Inflammatory macrophage (primary cell): Measurements from ENCODE around the gene C22orf15.

Experiments
- DNase-seq, 2 donors: peaks; one replicate each; pipeline ENCODE4 v3.0.0-alpha.2; 2020 to 2022

The C22orf15 gene

DNA sequence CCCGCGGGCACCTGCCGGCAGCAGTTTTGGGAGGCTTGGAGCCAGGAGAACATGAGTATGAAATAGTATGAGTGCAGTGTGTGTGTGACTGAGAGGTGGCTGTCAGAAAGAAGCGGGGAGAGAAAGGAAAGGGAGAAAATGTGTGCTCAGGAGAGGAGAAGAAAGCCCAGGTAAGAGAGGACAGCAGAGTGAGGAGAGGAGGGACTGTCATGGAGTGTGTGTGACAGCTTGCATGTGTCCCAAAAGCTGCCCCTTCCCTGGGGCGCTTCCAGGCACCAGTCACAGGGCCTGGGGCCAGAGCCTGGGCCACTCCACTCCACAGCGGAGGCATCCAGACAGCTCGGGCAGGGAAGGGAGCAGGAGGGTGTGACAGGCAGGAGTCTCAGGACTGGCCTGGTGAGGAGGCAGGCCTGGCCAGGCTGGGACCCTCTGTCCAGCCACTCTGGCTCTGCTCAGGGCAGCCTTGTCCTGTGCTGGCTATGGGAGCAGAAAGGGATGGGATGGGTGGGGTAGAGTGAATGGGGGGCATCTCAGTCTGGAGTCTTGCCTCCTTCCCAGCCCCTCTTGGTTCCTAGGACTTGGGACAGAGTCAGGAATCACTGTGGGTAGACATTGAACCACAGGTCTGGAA lies 10.8 kb downstream of the C22orf15 start:
- DNase-seq = no peak

DNA sequence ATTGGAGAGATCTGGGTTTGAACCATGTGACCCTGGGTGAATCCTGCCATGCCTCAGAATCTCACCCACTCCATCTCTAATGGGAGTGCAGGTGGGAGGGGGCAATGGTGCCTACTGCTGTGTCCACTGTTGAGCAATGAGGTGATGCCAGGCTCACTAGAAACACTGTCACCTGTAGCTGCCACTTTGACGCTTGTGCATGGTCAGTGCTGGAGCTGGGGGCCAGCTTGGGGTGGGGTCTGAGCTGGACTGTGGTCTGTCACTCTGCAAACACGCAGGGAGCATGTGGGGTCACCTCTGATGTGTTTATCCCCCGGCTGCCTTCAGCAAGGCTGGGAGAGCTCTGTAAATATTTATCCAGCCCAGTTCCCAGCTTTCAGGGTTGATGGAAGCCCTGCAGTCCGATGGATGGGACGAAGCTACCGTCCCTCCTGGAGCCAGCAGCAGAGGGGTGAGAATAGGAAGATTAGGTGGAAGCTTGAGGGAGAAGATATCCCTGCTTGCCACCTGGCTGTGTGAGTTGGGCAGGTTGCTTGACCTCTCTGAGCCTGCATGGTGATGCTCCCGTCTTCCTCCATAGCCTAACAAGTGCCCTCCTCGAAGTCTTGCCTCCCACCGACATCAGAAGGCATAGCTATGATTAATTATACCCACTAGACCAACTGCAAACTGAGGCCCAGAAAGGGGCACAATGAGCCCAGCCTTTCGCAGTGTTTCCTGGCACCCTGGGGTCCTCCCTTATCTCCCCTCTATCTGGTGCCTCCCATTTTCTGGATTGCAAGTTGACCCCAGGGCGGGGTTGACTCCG lies 11.5 kb downstream of the C22orf15 start:
- DNase-seq = no peak

DNA sequence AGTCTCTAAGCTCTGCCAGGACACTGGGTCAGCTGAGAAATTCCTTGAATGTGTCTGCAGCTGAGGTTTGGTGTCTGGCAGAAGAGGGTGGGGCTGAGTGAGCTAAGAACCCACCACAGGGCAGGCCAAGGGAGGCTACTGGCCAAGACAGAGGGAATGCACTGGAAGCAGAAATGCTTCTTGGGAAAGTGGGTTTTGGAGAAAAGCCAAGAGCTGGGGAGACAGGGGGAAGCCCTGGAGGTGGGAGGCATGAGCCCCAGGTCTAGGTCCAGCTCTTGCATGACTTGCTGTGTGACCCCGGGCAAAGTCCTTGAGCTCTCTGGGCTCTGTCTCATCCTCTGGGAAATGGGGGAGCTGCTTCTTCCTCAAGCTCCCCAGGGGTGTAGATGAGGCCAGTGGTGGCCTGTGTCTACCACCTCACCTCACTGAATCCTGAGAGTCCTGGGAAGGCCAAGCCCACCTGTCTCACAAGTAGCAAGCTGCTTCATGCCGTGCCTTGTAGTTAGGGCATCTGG lies 12.2 kb downstream of the C22orf15 start:
- no peak for DNase-seq

DNA sequence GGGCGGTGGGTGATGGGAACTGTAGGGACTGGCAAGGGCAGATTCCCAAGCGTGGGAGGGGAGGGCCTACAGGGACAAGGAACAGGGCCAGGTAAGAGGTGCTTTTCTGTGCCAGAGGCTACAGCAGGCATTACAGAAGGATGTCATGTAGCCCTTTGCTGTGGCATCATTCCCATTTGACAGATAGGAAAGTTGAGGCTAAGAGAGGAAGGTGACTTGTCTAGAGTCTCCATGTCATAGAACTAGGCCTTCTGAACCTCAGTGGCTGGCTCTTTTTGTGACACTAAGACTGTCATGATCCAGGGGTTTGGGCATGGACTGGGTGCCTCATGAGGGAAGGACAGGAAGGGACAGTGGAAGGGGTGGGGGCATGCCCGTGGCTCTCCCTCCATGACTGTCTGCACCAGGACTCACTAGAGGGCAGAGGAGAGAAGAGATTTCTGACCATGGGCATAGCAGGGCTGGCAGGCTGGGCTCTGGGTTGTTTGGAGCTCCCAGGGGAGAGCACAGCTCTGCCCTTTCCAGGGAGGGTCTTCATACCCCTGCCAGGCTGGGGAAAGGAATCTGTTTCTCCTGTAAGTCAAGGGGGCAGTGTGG lies 13.1 kb downstream of the C22orf15 start:
- DNase-seq = no peak

DNA sequence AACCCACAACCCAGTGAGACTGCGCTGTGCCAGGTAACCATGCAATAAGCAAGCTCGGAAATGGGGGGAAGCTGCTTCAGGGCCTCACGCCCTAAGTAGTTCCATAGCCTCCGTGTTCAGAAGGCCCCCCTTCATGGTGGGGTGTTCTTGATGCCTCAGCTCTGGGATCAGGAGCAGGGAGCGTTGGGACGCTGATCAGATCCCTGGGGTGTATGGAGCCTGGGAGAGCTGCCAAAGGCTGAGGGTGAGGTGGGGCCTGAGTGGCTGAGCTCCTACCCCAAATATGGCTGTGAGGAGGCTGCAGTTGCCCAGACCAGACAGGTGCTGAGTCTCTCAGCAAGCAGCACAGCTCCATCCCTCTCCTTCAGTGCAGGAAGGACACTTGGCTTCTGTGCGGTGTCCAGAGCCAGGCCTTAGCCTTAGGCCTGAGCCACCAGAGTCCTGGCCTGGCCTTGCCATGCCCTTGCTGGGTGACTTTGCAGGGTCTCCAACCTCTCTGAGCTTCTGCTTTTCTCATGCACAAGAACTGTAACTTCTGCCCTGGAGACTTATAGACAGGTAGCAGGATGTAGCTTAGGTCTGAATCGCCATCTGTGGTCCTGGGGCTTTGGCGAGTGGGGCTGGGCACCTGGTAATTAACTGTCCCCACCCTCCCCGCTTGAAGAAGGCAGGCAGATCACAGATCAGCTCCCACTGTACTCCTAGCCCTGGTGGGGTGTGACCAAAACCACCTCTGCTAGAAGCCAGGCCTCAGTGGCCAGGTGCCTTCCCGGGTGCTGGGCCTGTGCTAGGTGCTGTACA lies 15.2 kb downstream of the C22orf15 start:
- no peak for DNase-seq

DNA sequence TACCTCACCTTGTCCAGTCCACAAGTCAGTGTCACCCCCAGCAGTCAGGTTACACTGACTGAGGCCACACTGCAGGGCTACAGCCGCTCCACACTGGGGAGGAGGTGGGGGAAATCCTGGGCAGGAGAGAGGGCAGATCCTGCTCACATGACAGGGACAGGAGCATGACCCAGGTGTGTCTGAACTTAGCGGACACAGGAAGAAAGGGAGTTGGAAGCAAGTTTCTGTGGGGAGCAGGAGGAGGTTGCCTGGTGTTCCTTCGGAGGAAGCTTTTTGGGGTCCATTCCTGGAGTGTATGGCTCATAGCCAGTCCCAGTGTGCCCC lies 15.7 kb downstream of the C22orf15 start:
- no peak for DNase-seq

DNA sequence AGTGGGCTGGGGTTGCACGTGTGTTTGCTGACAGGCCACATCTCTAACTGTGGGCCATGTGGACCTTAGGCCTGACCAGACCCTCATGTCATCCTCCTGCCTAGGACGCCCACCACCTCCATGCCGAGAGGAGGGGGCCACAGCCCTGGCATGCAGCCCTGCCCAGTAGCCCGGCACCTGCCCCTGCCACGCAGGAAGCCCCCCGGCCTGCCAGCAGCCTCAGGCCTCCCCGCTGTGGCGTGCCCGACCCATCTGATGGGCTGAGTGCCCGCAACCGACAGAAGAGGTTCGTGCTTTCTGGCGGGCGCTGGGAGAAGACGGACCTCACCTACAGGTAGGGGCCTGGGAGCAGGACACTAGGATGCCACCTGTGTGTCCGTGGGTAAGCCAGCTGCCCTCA lies 16.3 kb downstream of the C22orf15 start:
- DNase-seq = no peak

DNA sequence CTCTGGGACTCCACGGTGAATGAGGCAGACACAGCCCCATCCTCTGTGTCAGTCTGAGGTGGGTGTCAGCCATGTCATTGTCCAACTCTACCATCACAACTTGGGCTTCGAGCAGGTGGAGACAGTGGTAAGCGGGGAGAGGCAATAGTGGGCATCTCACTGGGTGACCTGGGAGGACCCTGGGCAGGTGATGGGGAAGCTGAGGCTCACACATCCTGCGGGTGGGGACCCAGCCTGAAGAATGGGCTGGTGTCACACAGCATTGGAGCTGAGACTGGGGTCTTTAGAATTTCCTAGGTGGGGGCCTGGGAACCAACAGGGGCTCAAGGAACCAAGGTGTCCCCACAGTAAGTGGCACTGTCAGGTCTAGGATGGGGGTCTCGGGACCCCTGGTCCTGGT lies 16.9 kb downstream of the C22orf15 start:
- DNase-seq = no peak

DNA sequence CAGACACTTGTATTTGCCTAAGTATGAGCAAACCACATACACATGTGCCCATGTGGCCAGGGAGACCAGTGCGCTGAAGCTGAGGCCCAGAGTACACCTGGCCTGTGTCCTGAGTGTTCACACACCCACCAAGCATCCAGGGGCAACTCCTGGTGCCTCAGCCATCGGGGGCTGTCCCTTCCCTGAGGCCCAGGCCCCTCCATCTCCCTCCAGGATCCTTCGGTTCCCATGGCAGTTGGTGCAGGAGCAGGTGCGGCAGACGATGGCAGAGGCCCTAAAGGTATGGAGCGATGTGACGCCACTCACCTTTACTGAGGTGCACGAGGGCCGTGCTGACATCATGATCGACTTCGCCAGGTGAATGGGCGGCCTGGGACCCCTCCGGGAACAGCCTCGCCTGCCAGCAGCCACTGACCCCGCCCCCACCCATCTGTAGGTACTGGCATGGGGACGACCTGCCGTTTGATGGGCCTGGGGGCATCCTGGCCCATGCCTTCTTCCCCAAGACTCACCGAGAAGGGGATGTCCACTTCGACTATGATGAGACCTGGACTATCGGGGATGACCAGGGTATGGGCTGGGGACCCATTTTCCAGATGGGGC lies 17.5 kb downstream of the C22orf15 start:
- DNase-seq = no peak

DNA sequence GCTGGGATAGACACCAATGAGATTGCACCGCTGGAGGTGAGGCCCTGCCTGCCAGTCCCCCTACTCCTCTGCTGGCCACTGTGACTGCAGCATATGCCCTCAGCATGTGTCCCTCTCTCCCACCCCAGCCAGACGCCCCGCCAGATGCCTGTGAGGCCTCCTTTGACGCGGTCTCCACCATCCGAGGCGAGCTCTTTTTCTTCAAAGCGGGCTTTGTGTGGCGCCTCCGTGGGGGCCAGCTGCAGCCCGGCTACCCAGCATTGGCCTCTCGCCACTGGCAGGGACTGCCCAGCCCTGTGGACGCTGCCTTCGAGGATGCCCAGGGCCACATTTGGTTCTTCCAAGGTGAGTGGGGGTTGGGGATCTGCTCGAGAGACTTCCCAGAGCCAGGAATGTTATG lies 18.3 kb downstream of the C22orf15 start:
- DNase-seq = no peak

DNA sequence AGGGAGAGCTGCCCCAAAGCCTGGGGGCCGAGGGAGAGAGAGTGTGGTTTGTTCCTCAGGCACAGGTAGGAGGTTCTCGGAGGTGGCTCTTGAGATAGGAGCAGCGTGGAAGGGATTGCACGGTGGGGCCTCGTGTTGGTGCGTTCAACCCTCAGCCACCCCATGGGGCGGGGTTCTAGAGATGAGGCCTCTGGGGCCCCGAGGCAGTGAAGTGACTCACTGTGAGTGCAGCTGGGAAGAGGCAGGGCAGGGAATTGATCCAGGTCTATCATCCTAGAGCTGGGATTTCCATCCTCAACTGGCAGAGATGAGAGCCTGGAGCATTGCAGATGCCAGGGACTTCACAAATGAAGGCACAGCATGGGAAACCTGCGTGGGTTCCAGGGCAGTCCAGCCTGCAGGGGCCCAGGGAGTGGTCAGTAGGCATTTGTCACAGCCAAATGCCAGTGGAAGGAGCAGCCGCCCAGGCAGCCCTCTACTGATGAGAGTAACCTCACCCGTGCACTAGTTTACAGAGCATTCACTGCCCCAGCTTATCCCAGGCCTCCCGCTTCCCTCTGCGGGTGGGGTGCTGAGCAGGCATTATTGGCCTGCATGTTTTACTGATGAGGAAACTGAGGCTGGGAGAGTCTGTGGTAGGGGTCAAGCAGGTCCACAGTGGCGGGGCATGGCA lies 18.9 kb downstream of the C22orf15 start:
- DNase-seq = no peak

DNA sequence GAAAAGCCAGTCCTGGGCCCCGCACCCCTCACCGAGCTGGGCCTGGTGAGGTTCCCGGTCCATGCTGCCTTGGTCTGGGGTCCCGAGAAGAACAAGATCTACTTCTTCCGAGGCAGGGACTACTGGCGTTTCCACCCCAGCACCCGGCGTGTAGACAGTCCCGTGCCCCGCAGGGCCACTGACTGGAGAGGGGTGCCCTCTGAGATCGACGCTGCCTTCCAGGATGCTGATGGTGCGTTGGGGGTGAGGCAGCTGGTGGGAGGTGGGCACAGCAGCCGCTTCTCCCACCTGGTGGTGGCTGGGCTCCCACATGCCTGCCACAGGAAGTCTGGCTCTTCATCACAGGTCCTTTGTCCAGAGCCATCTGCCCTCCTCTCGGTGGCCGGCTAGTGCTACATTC lies 19.5 kb downstream of the C22orf15 start:
- no peak for DNase-seq

DNA sequence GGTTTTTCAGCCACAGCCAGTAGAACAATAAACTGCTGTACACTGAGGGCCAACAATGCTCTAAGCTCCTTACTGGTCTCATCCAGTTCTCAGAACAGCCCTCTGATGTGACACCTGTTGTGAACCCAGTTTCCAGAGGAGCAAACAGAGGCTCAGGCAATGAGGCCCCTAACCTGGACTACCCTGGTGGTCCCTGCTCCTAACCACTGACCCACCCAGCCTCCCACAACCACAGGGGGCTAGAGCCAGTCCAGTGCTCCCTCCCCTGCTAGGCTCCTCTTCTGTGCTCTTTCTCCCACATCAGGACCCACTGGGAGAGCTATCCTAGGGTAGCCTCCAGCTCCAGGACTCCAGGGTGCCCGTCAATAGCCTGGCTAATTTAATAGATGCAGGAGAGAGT lies 19.9 kb downstream of the C22orf15 start:
- no peak for DNase-seq

DNA sequence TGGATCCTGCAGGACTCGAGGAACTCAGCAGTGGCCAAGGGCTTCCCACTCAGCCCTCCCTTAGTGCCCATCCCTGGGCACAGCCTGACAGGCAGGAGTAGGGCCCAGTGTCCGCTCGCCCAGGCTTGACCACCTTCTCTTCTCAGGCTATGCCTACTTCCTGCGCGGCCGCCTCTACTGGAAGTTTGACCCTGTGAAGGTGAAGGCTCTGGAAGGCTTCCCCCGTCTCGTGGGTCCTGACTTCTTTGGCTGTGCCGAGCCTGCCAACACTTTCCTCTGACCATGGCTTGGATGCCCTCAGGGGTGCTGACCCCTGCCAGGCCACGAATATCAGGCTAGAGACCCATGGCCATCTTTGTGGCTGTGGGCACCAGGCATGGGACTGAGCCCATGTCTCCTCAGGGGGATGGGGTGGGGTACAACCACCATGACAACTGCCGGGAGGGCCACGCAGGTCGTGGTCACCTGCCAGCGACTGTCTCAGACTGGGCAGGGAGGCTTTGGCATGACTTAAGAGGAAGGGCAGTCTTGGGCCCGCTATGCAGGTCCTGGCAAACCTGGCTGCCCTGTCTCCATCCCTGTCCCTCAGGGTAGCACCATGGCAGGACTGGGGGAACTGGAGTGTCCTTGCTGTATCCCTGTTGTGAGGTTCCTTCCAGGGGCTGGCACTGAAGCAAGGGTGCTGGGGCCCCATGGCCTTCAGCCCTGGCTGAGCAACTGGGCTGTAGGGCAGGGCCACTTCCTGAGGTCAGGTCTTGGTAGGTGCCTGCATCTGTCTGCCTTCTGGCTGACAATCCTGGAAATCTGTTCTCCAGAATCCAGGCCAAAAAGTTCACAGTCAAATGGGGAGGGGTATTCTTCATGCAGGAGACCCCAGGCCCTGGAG lies 20.7 kb downstream of the C22orf15 start:
- DNase-seq = no peak

DNA sequence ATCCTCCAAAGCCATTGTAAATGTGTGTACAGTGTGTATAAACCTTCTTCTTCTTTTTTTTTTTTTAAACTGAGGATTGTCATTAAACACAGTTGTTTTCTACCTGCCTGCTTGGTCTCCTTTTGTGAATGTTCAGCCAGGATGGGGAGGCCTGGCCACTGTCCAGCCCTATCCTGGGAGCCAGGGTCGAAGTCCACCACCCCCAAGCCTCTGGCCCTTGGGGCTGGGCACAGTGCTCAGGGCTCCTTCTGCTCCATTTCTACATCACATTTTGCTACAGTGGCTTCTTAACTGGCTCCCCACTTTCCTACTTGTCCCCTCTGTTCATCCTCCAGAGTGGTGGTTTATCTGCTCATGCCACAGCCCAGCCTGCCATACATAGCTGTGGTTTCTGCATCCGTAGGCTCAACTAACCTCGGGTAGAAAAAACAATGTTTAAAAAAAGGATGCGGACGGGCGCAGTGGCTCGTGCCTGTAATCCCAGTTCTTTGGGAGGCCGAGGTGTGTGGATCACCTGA lies 21.5 kb downstream of the C22orf15 start:
- no peak for DNase-seq

DNA sequence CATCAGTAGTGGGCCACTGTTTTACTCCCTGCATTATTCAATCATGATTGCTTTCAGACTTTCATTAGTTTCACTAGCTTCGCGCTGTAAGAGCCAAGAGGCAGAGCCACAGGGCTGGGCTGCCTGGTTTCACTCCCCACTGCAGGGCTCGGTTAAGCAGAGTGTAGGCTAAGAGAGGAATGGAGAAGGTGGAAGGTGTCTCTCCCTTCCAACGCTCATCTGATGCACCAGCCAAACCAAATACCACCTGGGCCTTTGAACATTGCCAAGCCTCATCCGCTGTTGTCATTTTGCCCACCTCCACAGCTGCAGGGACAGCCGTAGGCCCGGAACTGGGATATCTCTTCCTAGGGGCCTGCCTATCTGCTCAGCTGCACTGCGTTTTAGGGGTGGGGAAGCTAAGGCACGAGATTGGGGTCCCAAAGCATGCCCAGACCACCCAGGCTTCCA lies 23.5 kb downstream of the C22orf15 start:
- no peak for DNase-seq

DNA sequence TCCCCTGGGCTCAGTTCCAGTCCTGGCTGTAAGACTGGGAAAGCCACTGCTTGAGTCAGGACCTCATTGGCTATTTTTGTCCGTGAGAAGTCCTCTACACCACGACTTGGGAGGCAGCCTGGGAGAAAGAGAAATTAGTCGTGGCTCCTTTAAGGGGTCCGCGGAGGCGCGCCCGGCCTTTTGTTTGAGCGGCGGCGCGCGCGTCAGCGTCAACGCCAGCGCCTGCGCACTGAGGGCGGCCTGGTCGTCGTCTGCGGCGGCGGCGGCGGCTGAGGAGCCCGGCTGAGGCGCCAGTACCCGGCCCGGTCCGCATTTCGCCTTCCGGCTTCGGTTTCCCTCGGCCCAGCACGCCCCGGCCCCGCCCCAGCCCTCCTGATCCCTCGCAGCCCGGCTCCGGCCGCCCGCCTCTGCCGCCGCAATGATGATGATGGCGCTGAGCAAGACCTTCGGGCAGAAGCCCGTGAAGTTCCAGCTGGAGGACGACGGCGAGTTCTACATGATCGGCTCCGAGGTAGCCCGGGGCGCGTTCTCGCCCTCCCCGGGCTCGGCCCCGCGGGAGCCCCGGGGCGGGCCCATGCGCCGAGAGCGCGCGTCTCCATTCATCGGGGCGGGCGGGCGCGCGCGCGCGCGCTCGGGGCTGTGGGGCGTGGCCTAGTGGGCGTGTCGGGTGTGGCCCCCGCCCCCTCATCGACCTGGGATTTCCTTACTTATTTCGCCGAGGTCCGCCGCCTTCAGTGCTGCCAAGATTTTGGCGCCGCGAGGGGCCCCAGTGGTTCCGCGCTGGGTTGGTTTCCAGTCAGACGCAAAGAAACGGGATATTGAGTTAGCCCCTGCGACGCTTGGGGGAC lies 24.2 kb downstream of the C22orf15 start, which contains the start of gene SMARCB1:
TSS of gene SMARCB1 (plus strand) at position 215 of the 848 bp plus-strand sequence. CDS start at position 419, 204 bp downstream.
- peak; percentile 90 to 94 for DNase-seq

DNA sequence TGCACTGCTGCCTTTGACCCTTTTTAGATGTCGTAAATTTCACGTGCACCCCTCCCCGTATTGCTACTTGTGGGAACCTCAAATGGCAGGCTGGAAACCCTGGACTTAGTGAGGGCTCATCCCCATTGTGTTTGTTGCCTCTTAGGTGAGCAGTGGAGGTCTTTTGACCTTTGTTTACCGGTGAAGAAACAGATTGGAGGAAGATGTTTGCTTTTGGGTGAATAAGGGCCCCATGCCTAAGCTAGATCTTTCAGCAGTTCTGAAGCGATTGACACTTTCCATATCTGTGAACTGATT lies 24.8 kb downstream of the C22orf15 start:
- DNase-seq = no peak

DNA sequence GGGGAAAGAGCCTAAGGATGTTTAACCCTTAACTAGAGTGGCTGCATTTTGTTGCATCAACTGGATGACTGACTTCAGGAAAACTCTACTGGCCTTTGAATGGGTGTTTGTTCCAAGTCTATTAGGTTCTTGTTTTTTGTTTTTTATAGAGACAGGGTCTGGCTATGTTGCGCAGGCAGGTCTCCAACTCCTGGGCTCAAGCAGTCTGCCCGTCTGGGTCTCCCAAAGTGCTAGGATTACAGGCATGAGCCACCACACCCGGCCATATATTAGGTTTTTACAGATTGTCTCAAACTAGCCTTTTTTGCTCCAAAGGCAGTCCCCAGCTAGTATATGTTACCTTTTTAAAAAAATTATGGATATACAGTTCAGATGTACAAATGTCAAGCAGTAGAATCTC lies 25.1 kb downstream of the C22orf15 start:
- no peak for DNase-seq

DNA sequence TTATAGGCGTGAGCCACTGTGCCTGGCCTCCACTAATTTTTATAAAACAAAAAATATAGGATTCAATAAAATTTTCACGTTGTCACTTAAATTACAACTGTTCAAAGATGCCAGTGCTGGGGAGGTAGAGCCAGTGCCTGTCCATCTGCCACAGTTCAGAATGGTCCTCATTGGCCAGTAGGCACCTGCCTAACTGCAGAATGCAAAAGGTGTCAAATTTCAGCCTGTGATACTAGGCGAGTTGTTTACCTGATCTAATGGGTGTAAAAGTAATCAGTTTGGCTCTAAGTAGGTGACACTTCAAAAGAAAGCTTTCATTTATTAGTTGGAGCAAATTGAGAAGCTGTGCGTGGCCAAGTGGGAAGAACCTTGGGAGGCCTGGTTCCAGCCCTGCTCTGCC lies 26.3 kb downstream of the C22orf15 start:
- DNase-seq = no peak
